H1 (cell line): ENCODE measurements around the gene CD164L2. TPM values are rescaled to one million over a fixed set of nuclear protein-coding genes. Genes with fewer than 3 reads are reported as not detected.

Source experiments
- CTCF ChIA-PET: fragments of 300-600 bp; sonication (Branson Sonifier 250); formaldehyde crosslinking; loops from one replicate; lab custom pipeline; 2021; ENCODE audit not compliant: partially characterized antibody; lab: Charles Lee
- POLR2A ChIA-PET: fragments of 300-600 bp; sonication (Branson Sonifier 250); formaldehyde crosslinking; loops from one replicate; lab custom pipeline; 2021; ENCODE audit warnings: inconsistent platforms; ENCODE audit not compliant: partially characterized antibody; lab: Charles Lee
- DNase-seq, 2 experiments: peaks; one replicate each; pipeline versions ENCODE4 v3.0.0 to v3.0.0-alpha.2; 2010 to 2022; ENCODE audit warnings: low spot score in 2 of 2, low read depth in 1 of 2, mixed read lengths in 1 of 2
- FAIRE-seq: peaks from 2 replicates; lab custom pipeline; 2011; peaks lifted over from hg19 to GRCh38; lab: Jason Lieb, UNC
- H2AFZ ChIP-seq: 2 replicates; pipeline ENCODE4 v1.8.1; 2012; ENCODE audit warnings: low read length, inconsistent platforms
- H2AK5ac ChIP-seq: 2 replicates; pipeline ENCODE4 v1.6.1; 2013; ENCODE audit warnings: low read depth, low read length
- H2BK120ac ChIP-seq: replicated peaks from 2 replicates; pipeline ENCODE3; 2013; ENCODE audit warnings: low read depth, low read length, inconsistent platforms
- H2BK12ac ChIP-seq: 2 replicates; pipeline ENCODE4 v1.6.1; 2013; ENCODE audit warnings: low read depth, low read length
- H2BK15ac ChIP-seq: 2 replicates; pipeline ENCODE4 v1.6.1; 2013; ENCODE audit warnings: low read length
- H2BK20ac ChIP-seq: 2 replicates; pipeline ENCODE4 v1.6.1; 2013; ENCODE audit warnings: low read length
- H2BK5ac ChIP-seq: 2 replicates; pipeline ENCODE4 v1.6.1; 2013; ENCODE audit warnings: low read depth, low read length
- H3K14ac ChIP-seq: 2 replicates; pipeline ENCODE4 v1.6.1; 2013; ENCODE audit warnings: inconsistent platforms; ENCODE audit not compliant: insufficient read length
- H3K18ac ChIP-seq: 2 replicates; pipeline ENCODE4 v1.6.1; 2013; ENCODE audit warnings: low read length; ENCODE audit errors: extremely low read depth
- H3K23ac ChIP-seq: 2 replicates; pipeline ENCODE4 v1.6.1; 2013; ENCODE audit warnings: inconsistent platforms; ENCODE audit not compliant: insufficient read length
- H3K23me2 ChIP-seq: 2 replicates; pipeline ENCODE4 v1.6.1; 2013; ENCODE audit warnings: low read depth, low read length
- H3K27ac ChIP-seq: 2 replicates; pipeline ENCODE4 v1.6.1; 2011; ENCODE audit warnings: low read depth, low read length, inconsistent platforms
- H3K27me3 ChIP-seq, 4 experiments: replicated peaks in 1 of 4; 1 replicate in 1 of 4; 2 replicates in 3 of 4; pipeline versions ENCODE4 v1.6.1 to v1.8.1; 2011 to 2013; ENCODE audit warnings: low read length in 3 of 4, mild to moderate bottlenecking in 3 of 4, inconsistent platforms in 2 of 4, mixed read lengths in 2 of 4, moderate library complexity in 1 of 4; ENCODE audit not compliant: control insufficient read depth in 3 of 4, insufficient read depth in 3 of 4; ENCODE audit errors: extremely low read depth in 1 of 4
- H3K36me3 ChIP-seq, 4 experiments: 2 replicates each; pipeline versions ENCODE4 v1.6.1 to v1.8.1; 2011 to 2013; ENCODE audit warnings: mild to moderate bottlenecking in 4 of 4, low read length in 3 of 4, moderate library complexity in 2 of 4, control low read depth in 1 of 4, inconsistent platforms in 1 of 4; ENCODE audit not compliant: insufficient read depth in 4 of 4, control insufficient read depth in 2 of 4
- H3K4ac ChIP-seq: replicated peaks from 2 replicates; pipeline ENCODE3; 2013; ENCODE audit warnings: low read length, low read depth, mixed read lengths, inconsistent platforms; ENCODE audit not compliant: insufficient read length
- H3K4me1 ChIP-seq, 4 experiments: replicated peaks in 1 of 4; 1 replicate in 1 of 4; 2 replicates in 3 of 4; pipeline versions ENCODE4 v1.6.1 to v1.8.1; 2011 to 2013; ENCODE audit warnings: low read length in 3 of 4, inconsistent platforms in 2 of 4, mixed read lengths in 1 of 4; ENCODE audit not compliant: insufficient read depth in 4 of 4, control insufficient read depth in 3 of 4
- H3K4me2 ChIP-seq, 2 experiments: 2 replicates each; pipeline versions ENCODE4 v1.6.1 to v1.8.1; 2011 to 2013; ENCODE audit warnings: low read depth in 2 of 2, low read length in 2 of 2, control low read depth in 1 of 2, inconsistent platforms in 1 of 2, mild to moderate bottlenecking in 1 of 2; ENCODE audit not compliant: insufficient read depth in 1 of 2
- H3K4me3 ChIP-seq, 4 experiments: fragments of 200-600, 300-600 bp in 1 of 4; sonication (generic), shearing (Covaris generic), sonication (Bioruptor Twin) in 1 of 4; 2 replicates each; pipeline versions ENCODE4 v1.5.1 to v1.8.1; 2011 to 2016; ENCODE audit warnings: low read length in 4 of 4, low read depth in 3 of 4, control low read depth in 2 of 4, inconsistent platforms in 2 of 4, mild to moderate bottlenecking in 2 of 4, mixed read lengths in 1 of 4, moderate library complexity in 1 of 4; ENCODE audit not compliant: insufficient read depth in 2 of 4; ENCODE audit errors: extremely low read depth in 1 of 4
- H3K56ac ChIP-seq: replicated peaks from 2 replicates; pipeline ENCODE3; 2013; ENCODE audit warnings: low read depth, mild to moderate bottlenecking, mixed read lengths, low read length, inconsistent platforms; ENCODE audit not compliant: insufficient read length
- H3K79me1 ChIP-seq: 2 replicates; pipeline ENCODE4 v1.6.1; 2013; ENCODE audit warnings: low read depth, low read length, control low read depth
- H3K79me2 ChIP-seq, 2 experiments: 2 replicates each; pipeline versions ENCODE4 v1.6.1 to v1.8.1; 2012 to 2013; ENCODE audit warnings: low read length in 2 of 2, mild to moderate bottlenecking in 2 of 2, inconsistent platforms in 1 of 2; ENCODE audit not compliant: insufficient read depth in 2 of 2, control insufficient read depth in 1 of 2
- H3K9ac ChIP-seq, 4 experiments: replicated peaks in 1 of 4; 1 replicate in 1 of 4; 2 replicates in 3 of 4; pipeline versions ENCODE4 v1.6.1 to v1.8.1; 2011 to 2013; ENCODE audit warnings: low read depth in 3 of 4, low read length in 3 of 4, control low read depth in 2 of 4, mild to moderate bottlenecking in 2 of 4, moderate library complexity in 2 of 4, inconsistent platforms in 1 of 4; ENCODE audit errors: extremely low read depth in 1 of 4
- H3K9me3 ChIP-seq, 2 experiments: 2 replicates each; pipeline versions ENCODE4 v1.6.1 to v1.8.1; 2012 to 2013; ENCODE audit warnings: mild to moderate bottlenecking in 2 of 2, moderate library complexity in 2 of 2, control low read depth in 1 of 2, inconsistent platforms in 1 of 2, low read depth in 1 of 2, low read length in 1 of 2, mixed read lengths in 1 of 2; ENCODE audit not compliant: insufficient read depth in 2 of 2
- H4K20me1 ChIP-seq, 2 experiments: replicated peaks in 1 of 2; 2 replicates each; pipeline versions ENCODE3 to v1.8.1; 2011 to 2013; ENCODE audit warnings: inconsistent platforms in 2 of 2, low read length in 2 of 2, mild to moderate bottlenecking in 1 of 2; ENCODE audit not compliant: insufficient read depth in 2 of 2, control insufficient read depth in 1 of 2
- H4K5ac ChIP-seq: 2 replicates; pipeline ENCODE4 v1.6.1; 2013; ENCODE audit warnings: low read length, low read depth, mixed read lengths, inconsistent platforms; ENCODE audit not compliant: insufficient read length
- H4K8ac ChIP-seq: 2 replicates; pipeline ENCODE4 v1.8.0; 2013; ENCODE audit warnings: mild to moderate bottlenecking, moderate library complexity, low read length, inconsistent platforms; ENCODE audit not compliant: insufficient read depth; ENCODE audit errors: extremely low read depth
- H4K91ac ChIP-seq: replicated peaks from 2 replicates; pipeline ENCODE3; 2013; ENCODE audit warnings: low read length, mixed read lengths, inconsistent platforms; ENCODE audit not compliant: insufficient read length
- ATF3 ChIP-seq: IDR thresholded peaks from 2 replicates; pipeline ENCODE4 v1.6.1; 2011; ENCODE audit warnings: low read depth, mild to moderate bottlenecking, low read length; ENCODE audit not compliant: insufficient read depth
- CTCF ChIP-seq, 3 experiments: IDR thresholded peaks; 1 replicate in 2 of 3; 2 replicates in 1 of 3; pipeline versions ENCODE4 v1.5.1 to v1.6.1; 2011; ENCODE audit warnings: low read length in 3 of 3, mild to moderate bottlenecking in 3 of 3, inconsistent platforms in 2 of 3, low read depth in 1 of 3, moderate library complexity in 1 of 3; ENCODE audit not compliant: insufficient read depth in 1 of 3; ENCODE audit errors: control extremely low read depth in 1 of 3
- GABPA ChIP-seq: IDR thresholded peaks from 2 replicates; pipeline ENCODE4 v1.6.1; 2011; ENCODE audit warnings: mild to moderate bottlenecking, low read length, moderate library complexity, borderline replicate concordance; ENCODE audit not compliant: insufficient read depth
- KDM5A ChIP-seq: fragments of 200-600 bp; IDR thresholded peaks from 2 replicates; pipeline ENCODE4 v1.7.1; 2012; ENCODE audit warnings: mild to moderate bottlenecking, low read length, inconsistent platforms, mixed read lengths
- PHF8 ChIP-seq: fragments of 200-600 bp; sonication (generic); conservative IDR thresholded peaks from 2 replicates; pipeline ENCODE4 v1.7.1; 2012; ENCODE audit warnings: low read depth, mild to moderate bottlenecking, inconsistent platforms, low read length, moderate library complexity
- POLR2A ChIP-seq, 2 experiments: IDR thresholded peaks; 1 replicate in 1 of 2; 2 replicates in 1 of 2; pipeline ENCODE4 v1.6.1; 2011; ENCODE audit warnings: low read depth in 2 of 2, low read length in 2 of 2, mild to moderate bottlenecking in 2 of 2; ENCODE audit errors: control extremely low read depth in 1 of 2
- RXRA ChIP-seq: IDR thresholded peaks from 2 replicates; pipeline ENCODE4 v1.6.1; 2011; ENCODE audit warnings: low read depth, mild to moderate bottlenecking, low read length, moderate library complexity; ENCODE audit not compliant: insufficient read depth
- YY1 ChIP-seq: IDR thresholded peaks from 2 replicates; pipeline ENCODE4 v1.6.1; 2011; ENCODE audit warnings: low read depth, mild to moderate bottlenecking, low read length
- WGBS, 2 experiments: shearing (Covaris generic) in 1 of 2; methylation state at CpG; one replicate each; pipeline versions ENCODE4 v1.1.6 to v1.1.7; 2013 to 2015; ENCODE audit warnings: low lambda C conversion rate in 2 of 2, mixed read lengths in 2 of 2, inconsistent platforms in 1 of 2, low coverage in 1 of 2, missing lambda C conversion rate in 1 of 2; ENCODE audit not compliant: insufficient replicate concordance in 2 of 2, insufficient coverage in 1 of 2, insufficient read length in 1 of 2; ENCODE audit errors: extremely low coverage in 1 of 2, missing lambda C conversion rate in 1 of 2; 5-methylcytosine and 5-hydroxymethylcytosine counted together
- polyA plus RNA-seq, 7 experiments: library from polyadenylated mRNA; depleted of rRNA in 3 of 7; stranded (reverse) in 5 of 7; unstranded in 2 of 7; fragments of >200 nt in 5 of 7; fragments of 200-250 nt in 2 of 7; gene quantifications; 1 replicate in 5 of 7; 2 replicates in 1 of 7; 4 replicates in 1 of 7; pipeline versions ENCODE4 v1.2.1 to v1.2.3, GENCODE V29; 2011 to 2013; ENCODE audit warnings: missing spikeins in 2 of 7, mixed read lengths in 2 of 7
- total RNA-seq: library from RNA; stranded (reverse); fragmentation: NEBNext Ultra II Directional; extraction: Animal tissue kit (Norgen Biotek cat#: 25700); gene quantifications from 2 replicates; pipeline ENCODE4 v1.2.1, GENCODE V29; 2021

Gene CD164L2
- total and polyA plus RNA-seq, 2 of the 8 experiments (the other 6 are each of a cell fraction or from before 2014, with no cell fraction given): 3.3 TPM

- no peak overlapping the region for H2BK5ac ChIP-seq
- H3K4me1 ChIP-seq: peaks cover 0 to 5% (median 3%) of the 10 kb centered on the region in 4 experiments; a peak in 6 of 7 replicates
- no peak overlapping the region for H3K27ac ChIP-seq
- 90% methylated on average over 18 of the region's 19 CpGs; no CpG with 5 or more reads in 1 of the 2 experiments for WGBS, 2 experiments
- H3K23ac ChIP-seq: no peak overlapping the region
- no peaks in the 10 kb centered on the region for H3K27me3 ChIP-seq
- no peak overlapping the region for H3K14ac ChIP-seq
- H3K23me2 ChIP-seq: no peaks in the 10 kb centered on the region; the same call in 1 of the 2 replicates
- H2BK15ac ChIP-seq: no peak overlapping the region
- no peak overlapping the region for H2BK12ac ChIP-seq
- H2AK5ac ChIP-seq: no peak overlapping the region
- H3K9me3 ChIP-seq: no peaks in the 10 kb centered on the region
- H4K5ac ChIP-seq: no peak overlapping the region
- H4K20me1 ChIP-seq: no peaks in the 10 kb centered on the region
- DNase-seq (no peak), FAIRE-seq (no peak)
- no peak overlapping the region for H3K9ac ChIP-seq
- H3K36me3 ChIP-seq: no peaks in the 10 kb centered on the region
- no peak overlapping the region for H3K18ac ChIP-seq
- H3K4ac ChIP-seq: no peak overlapping the region
- TF ChIP-seq YY1: no peak
- no peak for TF ChIP-seq GABPA
- TF ChIP-seq CTCF (IDR thresholded peaks at IDR 0.05; ENCODE audit: control extremely low read depth in 1 of 3, insufficient read depth in 1 of 3, low read depth in 1 of 3, low read length in 3 of 3): no peak
- TF ChIP-seq RXRA: no peak
- no peak for TF ChIP-seq PHF8
- no peak for TF ChIP-seq KDM5A
- no peak for TF ChIP-seq POLR2A (IDR thresholded peaks at IDR 0.05; ENCODE audit: control extremely low read depth in 1 of 2, low read depth in 2 of 2, low read length in 2 of 2)
- no peak for TF ChIP-seq ATF3
- no peaks in the 10 kb centered on the region for H3K79me1 ChIP-seq
- no peak overlapping the region for H2BK20ac ChIP-seq
- no peaks in the 10 kb centered on the region for H3K79me2 ChIP-seq
- H3K4me2 ChIP-seq: no peak overlapping the region
- H4K8ac ChIP-seq: no peak overlapping the region
- ChIA-PET POLR2A (interaction anchor here (1.0 to 5.0 kb wide), 3 partner anchors 10 to 18 kb away, joined by 3 to 14 read pairs (median 5); partner anchors contain the start of gene CD164L2), CTCF (interaction anchor here (0.6 to 28.8 kb wide), 22 partner anchors 10 to 363 kb away, joined by 3 to 625 read pairs (median 4); partner anchors contain the start of genes CD164L2, FCN3 and GPR3)
- H3K56ac ChIP-seq: no peak overlapping the region
- no peak overlapping the region for H4K91ac ChIP-seq
- no peak overlapping the region for H2BK120ac ChIP-seq
- no peak overlapping the region for H2AFZ ChIP-seq
- H3K4me3 ChIP-seq: no peak overlapping the region
These were observed 10.9 kb downstream of the CD164L2 start for GRCh38 chr1:27372022-27372807.
